Kidney (tissue), 14 donors: ENCODE results near the gene IMPA2. TPM values are rescaled to one million over a fixed set of nuclear protein-coding genes. Genes with fewer than 3 reads are reported as not detected.

Source experiments
- DNase-seq, 5 donors: peaks; one replicate each; pipeline ENCODE4 v3.0.0-alpha.2; 2013 to 2020
- FAIRE-seq: peaks from 2 replicates; lab custom pipeline; 2012; peaks lifted over from hg19 to GRCh38; lab: Jason Lieb, UNC
- H3K27ac ChIP-seq, 2 donors: one replicate each; pipeline ENCODE4 v1.7.0; 2013; ENCODE audit warnings: low read depth in 2 of 2, low read length in 2 of 2, inconsistent platforms in 1 of 2
- H3K27me3 ChIP-seq: one replicate; pipeline ENCODE4 v1.7.1; 2013; ENCODE audit warnings: low read length, inconsistent platforms; ENCODE audit not compliant: control insufficient read depth, insufficient read depth
- H3K36me3 ChIP-seq, 3 donors: one replicate each; pipeline versions ENCODE4 v1.7.0 to v1.7.1; 2013; ENCODE audit warnings: low read length in 3 of 3, control low read depth in 1 of 3, inconsistent platforms in 1 of 3; ENCODE audit not compliant: insufficient read depth in 3 of 3, control insufficient read depth in 2 of 3
- H3K4me1 ChIP-seq, 3 donors: one replicate each; pipeline versions ENCODE4 v1.7.0 to v1.7.1; 2013; ENCODE audit warnings: low read length in 3 of 3, inconsistent platforms in 1 of 3, low read depth in 1 of 3; ENCODE audit not compliant: control insufficient read depth in 2 of 3, insufficient read depth in 2 of 3
- H3K4me3 ChIP-seq, 3 donors: one replicate each; pipeline versions ENCODE4 v1.7.0 to v1.8.1; 2013; ENCODE audit warnings: low read length in 3 of 3, control low read depth in 1 of 3, inconsistent platforms in 1 of 3
- H3K9ac ChIP-seq, 3 donors: one replicate each; pipeline versions ENCODE4 v1.7.0 to v1.7.1; 2013; ENCODE audit warnings: low read length in 3 of 3, control low read depth in 1 of 3, inconsistent platforms in 1 of 3
- H3K9me3 ChIP-seq, 3 donors: one replicate each; pipeline versions ENCODE4 v1.7.0 to v1.7.1; 2013; ENCODE audit warnings: low read length in 3 of 3, control low read depth in 1 of 3, inconsistent platforms in 1 of 3; ENCODE audit not compliant: control insufficient read depth in 2 of 3, insufficient read depth in 1 of 3
- CTCF ChIP-seq: IDR thresholded peaks from 3 replicates; pipeline ENCODE4 v1.5.1; 2012; ENCODE audit warnings: mild to moderate bottlenecking, moderate library complexity, borderline replicate concordance; ENCODE audit not compliant: insufficient read depth; ENCODE audit errors: extremely low read depth
- intact Hi-C: fragments of 100-400 bp; cut with DNase I; formaldehyde crosslinking; loops from one replicate; pipeline ENCODE4 v1.11.1; 2022
- polyA plus RNA-seq: library from polyadenylated mRNA; stranded (reverse); fragments of 350-450 nt; fragmentation: Illumina TruSeq; extraction: RNeasy Lipid Tissue Mini Kit (QIAGEN cat#74804); gene quantifications from one replicate; pipeline ENCODE4 v1.2.3, GENCODE V29; 2014; ENCODE audit warnings: low read depth, low replicate concordance; ENCODE audit not compliant: insufficient read depth
- total RNA-seq: library from RNA; stranded (reverse); fragmentation: NEBNext Ultra II Directional; extraction: Animal tissue kit (Norgen Biotek cat#: 25700); gene quantifications from one replicate; pipeline ENCODE4 v1.2.1, GENCODE V29; 2021
- donor health status: control.
- donor health status: control.
- donor health status: control.
- donor health status: control.
- donor health status: control.
- donor health status: DM: yes; HTN: yes; CAD: no.
- donor health status: Normal renal cell carcinoma (clear cell type).

Gene IMPA2
- total and polyA plus RNA-seq, 2 donors from 2014 or later = 157 to 348 TPM

DNA sequence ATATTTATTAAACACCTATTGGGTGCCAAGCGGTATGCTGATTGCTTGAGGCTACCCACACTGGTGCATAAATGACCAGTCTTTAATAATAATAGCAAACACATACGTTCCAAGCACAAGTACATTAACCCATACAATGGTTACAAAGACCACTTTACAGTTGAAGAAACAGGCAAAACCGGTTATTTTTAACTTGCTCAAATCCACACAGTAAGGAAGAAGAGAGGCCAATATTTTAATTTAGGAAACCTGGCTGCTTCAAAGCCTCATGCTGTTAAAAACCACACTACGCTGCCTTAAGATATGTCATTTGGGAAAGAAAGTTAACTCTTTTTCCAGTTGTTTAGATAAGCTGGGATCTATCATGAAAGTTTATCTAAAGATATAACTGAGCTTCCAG lies 2.4 kb upstream of the IMPA2 start:
- no peak overlapping the region for H3K9ac ChIP-seq
- H3K27me3 ChIP-seq = no peaks in the 10 kb centered on the region
- intact Hi-C loops = no loop called here
- no peaks in the 10 kb centered on the region for H3K9me3 ChIP-seq
- DNase-seq (no peak), FAIRE-seq (no peak)
- no peaks in the 10 kb centered on the region for H3K36me3 ChIP-seq
- H3K27ac ChIP-seq = no peak overlapping the region
- peaks cover 4 to 14% (median 5%) of the 10 kb centered on the region in 3 donors for H3K4me1 ChIP-seq
- no peak overlapping the region for H3K4me3 ChIP-seq
- no peak for TF ChIP-seq CTCF

DNA sequence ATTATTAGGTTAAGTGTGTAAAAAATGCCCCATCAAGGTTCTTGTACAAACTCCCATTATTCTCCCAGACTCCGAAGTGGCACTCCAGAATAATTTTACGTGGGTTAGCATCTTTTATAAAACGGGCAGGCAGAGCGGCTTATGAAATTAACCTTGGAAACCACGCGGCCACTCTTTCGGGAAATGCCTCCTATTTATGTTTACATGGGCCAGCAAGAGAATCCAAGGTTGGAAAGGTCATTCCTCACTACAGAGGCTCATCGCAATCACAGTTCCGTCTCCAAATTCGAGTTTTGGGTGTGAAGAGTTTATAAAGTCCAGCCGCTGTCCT lies 1.2 kb upstream of the IMPA2 start:
- intact Hi-C loops = no loop called here
- H3K9ac ChIP-seq = peak overlapping the region in 2 of 3 donors; percentile 52 to 69
- H3K36me3 ChIP-seq = no peaks in the 10 kb centered on the region
- H3K27ac ChIP-seq = peak overlapping the region; percentile 98 to 99
- no peaks in the 10 kb centered on the region for H3K9me3 ChIP-seq
- H3K4me1 ChIP-seq = peaks cover 4 to 16% (median 5%) of the 10 kb centered on the region in 3 donors
- H3K4me3 ChIP-seq = peak overlapping the region; percentile 56 to 69 (median 62)
- FAIRE-seq (no peak), DNase-seq (no peak)
- no peaks in the 10 kb centered on the region for H3K27me3 ChIP-seq
- no peak for TF ChIP-seq CTCF

GRCh38 chr18:11980494-11981191 lies 664 bp upstream of the IMPA2 start:
- FAIRE-seq = no peak
- intact Hi-C loops = no loop called here

More at GRCh38 chr18:11980494-11981191, 664 bp upstream of the IMPA2 start:
- peak overlapping the region in 2 of 3 donors; percentile 52 to 69 for H3K9ac ChIP-seq
- no peaks in the 10 kb centered on the region for H3K36me3 ChIP-seq
- H3K4me1 ChIP-seq = peaks cover 4 to 16% (median 8%) of the 10 kb centered on the region in 3 donors
- H3K27me3 ChIP-seq = no peaks in the 10 kb centered on the region
- peak; percentile 99 to 100 (median 100) for DNase-seq
- peak overlapping the region; percentile 98 to 99 for H3K27ac ChIP-seq
- no peaks in the 10 kb centered on the region for H3K9me3 ChIP-seq
- peak overlapping the region; percentile 56 to 69 (median 62) for H3K4me3 ChIP-seq
- no peak for TF ChIP-seq CTCF
